PC-9 (cell line): Measurements from ENCODE around the gene SGK1.

Experiments
- EZH2 ChIP-seq: fragments of 200-600 bp; sonication (generic); IDR thresholded peaks from 2 replicates; pipeline ENCODE4 v1.8.0; 2017; ENCODE audit warnings: antibody characterized with exemption, low read depth
- TF ChIP-seq, protein P1 (sequence below): fragments of 200-600 bp; sonication (generic); conservative IDR thresholded peaks from 2 replicates; pipeline ENCODE4 v1.6.1; 2017; ENCODE audit warnings: mixed run types, antibody characterized with exemption, mild to moderate bottlenecking, moderate library complexity

DNA sequence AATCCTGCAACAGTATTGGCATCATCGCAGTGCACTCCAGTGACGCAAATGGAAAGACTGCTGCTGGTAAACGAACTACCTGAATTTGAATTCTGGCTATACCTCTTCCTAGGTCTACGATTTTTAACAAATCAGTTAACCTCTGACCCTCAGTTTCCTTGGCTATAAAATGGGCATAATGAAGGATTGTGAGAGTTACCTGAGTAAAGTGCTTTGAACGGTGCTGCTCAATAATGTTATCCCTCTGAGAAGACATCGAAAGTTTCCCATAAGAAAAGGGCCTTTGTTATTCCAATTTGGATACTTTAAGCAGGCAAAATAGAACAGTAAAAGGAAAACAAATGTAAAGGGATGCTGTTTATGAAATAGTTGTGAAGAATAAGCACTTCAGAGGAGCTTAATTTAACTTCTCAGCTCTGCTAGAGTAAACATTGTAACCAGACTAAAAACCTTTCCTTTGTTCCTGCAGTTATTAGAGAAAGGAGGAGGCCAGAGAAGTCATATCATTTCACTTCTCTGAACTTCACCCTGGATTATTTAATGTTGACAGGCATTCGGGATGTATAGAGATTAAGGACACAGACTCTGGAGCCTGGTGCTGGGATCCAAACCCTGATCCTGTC, 5.8 kb downstream of the SGK1 start:
- TF ChIP-seq, protein P1, sequence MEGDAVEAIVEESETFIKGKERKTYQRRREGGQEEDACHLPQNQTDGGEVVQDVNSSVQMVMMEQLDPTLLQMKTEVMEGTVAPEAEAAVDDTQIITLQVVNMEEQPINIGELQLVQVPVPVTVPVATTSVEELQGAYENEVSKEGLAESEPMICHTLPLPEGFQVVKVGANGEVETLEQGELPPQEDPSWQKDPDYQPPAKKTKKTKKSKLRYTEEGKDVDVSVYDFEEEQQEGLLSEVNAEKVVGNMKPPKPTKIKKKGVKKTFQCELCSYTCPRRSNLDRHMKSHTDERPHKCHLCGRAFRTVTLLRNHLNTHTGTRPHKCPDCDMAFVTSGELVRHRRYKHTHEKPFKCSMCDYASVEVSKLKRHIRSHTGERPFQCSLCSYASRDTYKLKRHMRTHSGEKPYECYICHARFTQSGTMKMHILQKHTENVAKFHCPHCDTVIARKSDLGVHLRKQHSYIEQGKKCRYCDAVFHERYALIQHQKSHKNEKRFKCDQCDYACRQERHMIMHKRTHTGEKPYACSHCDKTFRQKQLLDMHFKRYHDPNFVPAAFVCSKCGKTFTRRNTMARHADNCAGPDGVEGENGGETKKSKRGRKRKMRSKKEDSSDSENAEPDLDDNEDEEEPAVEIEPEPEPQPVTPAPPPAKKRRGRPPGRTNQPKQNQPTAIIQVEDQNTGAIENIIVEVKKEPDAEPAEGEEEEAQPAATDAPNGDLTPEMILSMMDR = no peak
- no peak for TF ChIP-seq EZH2
